ENCODE measurements around the gene TPH2. TPM values are rescaled to one million over a fixed set of nuclear protein-coding genes. Genes with fewer than 3 reads are reported as not detected.

Gene TPH2
- total and polyA plus RNA-seq, 9 of the 15 experiments (the other 6 are each of a cell fraction or from before 2014, with no cell fraction given): 0.06 to 0.28 (median 0.14) TPM; not detected in 4

DNA sequence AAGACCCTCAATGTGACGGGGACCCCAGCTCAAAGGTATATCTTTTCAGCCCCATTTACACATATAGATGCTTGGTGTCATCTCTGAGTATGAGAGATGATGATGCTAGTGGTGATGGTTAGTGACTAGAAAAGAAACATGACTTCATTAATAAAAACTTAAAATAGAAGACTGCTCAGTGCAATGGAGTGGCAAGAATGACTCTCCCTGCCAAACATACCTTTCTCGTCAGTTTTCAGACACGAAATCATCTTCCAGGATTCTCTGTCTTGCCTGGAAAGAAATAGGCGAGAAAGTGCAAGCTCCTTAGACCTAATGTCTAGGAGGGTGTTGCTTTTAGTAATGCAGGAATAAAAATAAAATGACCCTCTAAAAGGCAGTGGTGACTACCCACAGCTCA lies 71.7 kb downstream of the TPH2 start:
- FAIRE-seq: no peak
- H3K4me3 ChIP-seq: no peak overlapping the region
- no peaks in the 10 kb centered on the region for H3K79me2 ChIP-seq (ENCODE audit: control insufficient read depth, insufficient read depth, low read length)
- H3K9me1 ChIP-seq (ENCODE audit: control insufficient read depth, insufficient read depth, low read length): no peaks in the 10 kb centered on the region
- no peak for DNase-seq (ENCODE audit: extremely low read depth in 1 of 4, low spot score in 3 of 4)
- no peak overlapping the region for H3K4me2 ChIP-seq (ENCODE audit: insufficient read depth, low read length)
- H2AFZ ChIP-seq (ENCODE audit: low read depth, low read length): no peak overlapping the region
- no peaks in the 10 kb centered on the region for H4K20me1 ChIP-seq (replicated peaks; ENCODE audit: control insufficient read depth, insufficient read depth, low read length)
- no peaks in the 10 kb centered on the region for H3K9me3 ChIP-seq (replicated peaks; ENCODE audit: control insufficient read depth, insufficient read depth, low read depth, low read length)
- ChIA-PET CTCF (ENCODE audit: low intra/inter-chr PET ratio) (no interaction called here), POLR2A (no interaction called here)
- no peaks in the 10 kb centered on the region for H3K4me1 ChIP-seq (replicated peaks in 1 of 2; ENCODE audit: control insufficient read depth in 2 of 2, insufficient read depth in 2 of 2, low read length in 2 of 2)
- no peaks in the 10 kb centered on the region for H3K27me3 ChIP-seq (ENCODE audit: control insufficient read depth in 2 of 2, insufficient read depth in 2 of 2, low read length in 2 of 2)
- TF ChIP-seq POLR3A (IDR thresholded peaks at IDR 0.05; ENCODE audit: borderline replicate concordance, extremely low read depth, insufficient read depth, insufficient read length) (no peak), ZBTB17 (CRISPR knock-in tag; IDR thresholded peaks at IDR 0.05) (no peak), PRMT5 (CRISPR knock-in tag; IDR thresholded peaks at IDR 0.05) (no peak), ZNF408 (CRISPR knock-in tag; IDR thresholded peaks at IDR 0.05; ENCODE audit: low read depth) (no peak), TRIM28 (IDR thresholded peaks at IDR 0.05) (no peak)
- 3% methylated on average over 4 of the region's 4 CpGs for WGBS (ENCODE audit: insufficient coverage, low coverage, missing lambda C conversion rate)
- no peak for ATAC-seq
- H3K36me3 ChIP-seq (ENCODE audit: control insufficient read depth, insufficient read depth, low read length): no peaks in the 10 kb centered on the region
- no peak overlapping the region for H3K27ac ChIP-seq (ENCODE audit: extremely low read depth, low read depth, low read length)
- no peak overlapping the region for H3K9ac ChIP-seq (ENCODE audit: insufficient read depth in 1 of 2, low read depth in 2 of 2, low read length in 2 of 2)
- intact Hi-C loops (cut with micrococcal nuclease) (loop anchor here (10.0 kb wide), 2 partner anchors 226 to 334 kb away; no protein-coding TSS in a partner anchor), in situ Hi-C loops (cut with MboI) (no loop called here)
- BruUV-seq (replicated peaks): no TSS peak

DNA sequence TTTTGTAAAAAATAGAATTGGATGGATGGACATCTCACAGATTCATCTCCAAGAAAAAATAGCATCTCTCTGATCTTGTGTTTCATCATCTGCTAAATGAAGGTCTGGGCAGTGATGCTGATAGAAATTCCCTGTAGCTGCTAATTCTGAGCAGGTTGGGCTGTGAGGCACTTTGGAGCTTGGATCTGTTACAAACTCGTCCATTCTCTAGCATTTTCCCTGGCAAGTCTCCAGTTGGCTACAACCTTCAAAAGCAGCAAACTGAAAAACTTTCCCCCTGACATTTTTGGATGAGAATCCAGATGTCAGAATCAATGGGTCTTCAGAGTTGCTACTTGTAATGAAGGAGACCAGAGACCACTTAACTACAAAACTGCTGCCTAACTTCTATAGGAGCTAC lies 72.7 kb downstream of the TPH2 start:
- no TSS peak for BruUV-seq (replicated peaks)
- no peak for FAIRE-seq
- POLR2A ChIA-PET: no interaction called here
- TF ChIP-seq SP1 (CRISPR knock-in tag; IDR thresholded peaks at IDR 0.05) (no peak), SRSF9 (IDR thresholded peaks at IDR 0.05; ENCODE audit: borderline replicate concordance, low read depth, low read length) (no peak), ATF1 (CRISPR knock-in tag; IDR thresholded peaks at IDR 0.05) (no peak), ATF1 (tag; IDR thresholded peaks at IDR 0.05) (no peak), RBM34 (IDR thresholded peaks at IDR 0.05; ENCODE audit: borderline replicate concordance, insufficient read depth, low read length) (no peak), SAFB (IDR thresholded peaks at IDR 0.05; ENCODE audit: borderline replicate concordance, low read depth, low read length) (no peak), BRD9 (IDR thresholded peaks at IDR 0.05; ENCODE audit: low read depth, partially characterized antibody) (no peak), GATA2 (CRISPR knock-in tag; IDR thresholded peaks at IDR 0.05) (no peak)
- TF ChIP-seq, protein P1, sequence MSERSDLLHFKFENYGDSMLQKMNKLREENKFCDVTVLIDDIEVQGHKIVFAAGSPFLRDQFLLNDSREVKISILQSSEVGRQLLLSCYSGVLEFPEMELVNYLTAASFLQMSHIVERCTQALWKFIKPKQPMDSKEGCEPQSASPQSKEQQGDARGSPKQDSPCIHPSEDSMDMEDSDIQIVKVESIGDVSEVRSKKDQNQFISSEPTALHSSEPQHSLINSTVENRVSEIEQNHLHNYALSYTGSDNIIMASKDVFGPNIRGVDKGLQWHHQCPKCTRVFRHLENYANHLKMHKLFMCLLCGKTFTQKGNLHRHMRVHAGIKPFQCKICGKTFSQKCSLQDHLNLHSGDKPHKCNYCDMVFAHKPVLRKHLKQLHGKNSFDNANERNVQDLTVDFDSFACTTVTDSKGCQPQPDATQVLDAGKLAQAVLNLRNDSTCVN (CRISPR knock-in tag; IDR thresholded peaks at IDR 0.05): no peak

More for the DNA sequence above, 72.7 kb downstream of the TPH2 start:
- Histone ChIP-seq H3K4me1 (replicated peaks in 1 of 2; ENCODE audit: control insufficient read depth in 2 of 2, insufficient read depth in 2 of 2, low read length in 2 of 2) (no peaks in the 10 kb centered on the region), H3K27ac (ENCODE audit: extremely low read depth, low read depth, low read length) (no peak overlapping the region), H4K20me1 (replicated peaks; ENCODE audit: control insufficient read depth, insufficient read depth, low read length) (no peaks in the 10 kb centered on the region), H3K79me2 (ENCODE audit: control insufficient read depth, insufficient read depth, low read length) (no peaks in the 10 kb centered on the region), H3K9me1 (ENCODE audit: control insufficient read depth, insufficient read depth, low read length) (no peaks in the 10 kb centered on the region), H3K4me3 (no peak overlapping the region), H3K9me3 (replicated peaks; ENCODE audit: control insufficient read depth, insufficient read depth, low read depth, low read length) (no peaks in the 10 kb centered on the region), H3K4me2 (ENCODE audit: insufficient read depth, low read length) (no peak overlapping the region), H3K27me3 (ENCODE audit: control insufficient read depth in 2 of 2, insufficient read depth in 2 of 2, low read length in 2 of 2) (no peaks in the 10 kb centered on the region), H2AFZ (ENCODE audit: low read depth, low read length) (no peak overlapping the region), H3K9ac (ENCODE audit: insufficient read depth in 1 of 2, low read depth in 2 of 2, low read length in 2 of 2) (no peak overlapping the region), H3K36me3 (ENCODE audit: control insufficient read depth, insufficient read depth, low read length) (no peaks in the 10 kb centered on the region)
- intact Hi-C loops (cut with micrococcal nuclease) (loop anchor here (10.0 kb wide), 2 partner anchors 227 to 333 kb away; no protein-coding TSS in a partner anchor), in situ Hi-C loops (cut with MboI) (no loop called here)
- no peak for ATAC-seq
- CTCF ChIA-PET (ENCODE audit: low intra/inter-chr PET ratio): no interaction called here
- 0% methylated on average over 1 of the region's 1 CpG for WGBS (ENCODE audit: insufficient coverage, low coverage, missing lambda C conversion rate)
- no peak for DNase-seq (ENCODE audit: extremely low read depth in 1 of 4, low spot score in 3 of 4)

All from K562 (cell line).